Gastrocnemius medialis (tissue), 4 donors: ENCODE measurements around the gene APPBP2.

ENCODE experiments used
- CTCF ChIP-seq, 5 experiments: fragments of 450-650 bp in 3 of 5; fragments of 200-600 bp in 2 of 5; sonication (generic) in 2 of 5; IDR thresholded peaks in 4 of 5; conservative IDR thresholded peaks in 1 of 5; 1 replicate in 4 of 5; 2 replicates in 1 of 5; pipeline ENCODE4 v1.5.1; 2016 to 2019; ENCODE audit warnings: antibody characterized with exemption in 5 of 5, mild to moderate bottlenecking in 3 of 5, moderate library complexity in 3 of 5
- POLR2A ChIP-seq, 2 donors: fragments of 450-650 bp; IDR thresholded peaks; one replicate each; pipeline ENCODE4 v1.6.1; 2017; ENCODE audit warnings: antibody characterized with exemption in 2 of 2, mild to moderate bottlenecking in 2 of 2, moderate library complexity in 2 of 2

- TF ChIP-seq POLR2A (IDR thresholded peaks at IDR 0.05), result no peak
- no peak for TF ChIP-seq CTCF (IDR thresholded peaks at IDR 0.05 in 4 of 5, conservative IDR thresholded peaks at IDR 0.05 in 1 of 5)
Measured at GRCh38 chr17:60445144-60445543, 80.9 kb downstream of the APPBP2 start.
